ENCODE results near the gene LILRB1.

Gene LILRB1

GRCh38 chr19:54654447-54655321, 24.4 kb downstream of the LILRB1 start:
- H3K27me3 ChIP-seq (ENCODE audit: control insufficient read depth, insufficient read depth, low read length): no peaks in the 10 kb centered on the region
- no peak overlapping the region for H3K4me3 ChIP-seq (ENCODE audit: low read length)
- no peaks in the 10 kb centered on the region for H3K36me3 ChIP-seq (ENCODE audit: control insufficient read depth, insufficient read depth, low read length)
- no peaks in the 10 kb centered on the region for H3K4me1 ChIP-seq (ENCODE audit: control insufficient read depth, insufficient read depth, low read length)
- H3K9ac ChIP-seq (ENCODE audit: low read length): no peak overlapping the region
- no peak overlapping the region for H3K27ac ChIP-seq (ENCODE audit: low read depth, low read length)

- H3K4me3 ChIP-seq (ENCODE audit: low read length): no peak overlapping the region
- H3K9ac ChIP-seq (ENCODE audit: low read length): no peak overlapping the region
- no peak overlapping the region for H3K27ac ChIP-seq (ENCODE audit: low read depth, low read length)
- peaks cover under 1% of the 10 kb centered on the region for H3K27me3 ChIP-seq (ENCODE audit: control insufficient read depth, insufficient read depth, low read length)
- no peaks in the 10 kb centered on the region for H3K36me3 ChIP-seq (ENCODE audit: control insufficient read depth, insufficient read depth, low read length)
- H3K4me1 ChIP-seq (ENCODE audit: control insufficient read depth, insufficient read depth, low read length): no peaks in the 10 kb centered on the region
These were observed 29.0 kb downstream of the LILRB1 start for GRCh38 chr19:54659300-54659699.

GRCh38 chr19:54660306-54660705, 30.0 kb downstream of the LILRB1 start:
- Histone ChIP-seq H3K36me3 (ENCODE audit: control insufficient read depth, insufficient read depth, low read length) (no peaks in the 10 kb centered on the region), H3K4me1 (ENCODE audit: control insufficient read depth, insufficient read depth, low read length) (no peaks in the 10 kb centered on the region), H3K27ac (ENCODE audit: low read depth, low read length) (no peak overlapping the region), H3K4me3 (ENCODE audit: low read length) (no peak overlapping the region), H3K27me3 (ENCODE audit: control insufficient read depth, insufficient read depth, low read length) (peaks cover 3% of the 10 kb centered on the region), H3K9ac (ENCODE audit: low read length) (no peak overlapping the region)

GRCh38 chr19:54660964-54661363, 30.7 kb downstream of the LILRB1 start:
- no peaks in the 10 kb centered on the region for H3K36me3 ChIP-seq (ENCODE audit: control insufficient read depth, insufficient read depth, low read length)
- no peak overlapping the region for H3K27ac ChIP-seq (ENCODE audit: low read depth, low read length)
- peaks cover 3% of the 10 kb centered on the region for H3K27me3 ChIP-seq (ENCODE audit: control insufficient read depth, insufficient read depth, low read length)
- H3K4me3 ChIP-seq (ENCODE audit: low read length): no peak overlapping the region
- no peak overlapping the region for H3K9ac ChIP-seq (ENCODE audit: low read length)
- H3K4me1 ChIP-seq (ENCODE audit: control insufficient read depth, insufficient read depth, low read length): no peaks in the 10 kb centered on the region

GRCh38 chr19:54661846-54662481, 31.7 kb downstream of the LILRB1 start:
- Histone ChIP-seq H3K9ac (ENCODE audit: low read length) (no peak overlapping the region), H3K36me3 (ENCODE audit: control insufficient read depth, insufficient read depth, low read length) (no peaks in the 10 kb centered on the region), H3K4me3 (ENCODE audit: low read length) (no peak overlapping the region), H3K27ac (ENCODE audit: low read depth, low read length) (no peak overlapping the region), H3K4me1 (ENCODE audit: control insufficient read depth, insufficient read depth, low read length) (no peaks in the 10 kb centered on the region), H3K27me3 (ENCODE audit: control insufficient read depth, insufficient read depth, low read length) (peaks cover 3% of the 10 kb centered on the region)

GRCh38 chr19:54662730-54663129, 32.4 kb downstream of the LILRB1 start, which contains the start of gene LILRB4:
LILRB4 (plus strand) TSS chr19:54662985; CDS start chr19:54663034, 49 bp downstream.
- Histone ChIP-seq H3K4me3 (ENCODE audit: low read length) (no peak within 1 kb of the TSS), H3K9ac (ENCODE audit: low read length) (no peak within 1 kb of the TSS), H3K27ac (ENCODE audit: low read depth, low read length) (no peak within 1 kb of the TSS), H3K4me1 (ENCODE audit: control insufficient read depth, insufficient read depth, low read length) (no peaks in the 10 kb centered on the region), H3K36me3 (ENCODE audit: control insufficient read depth, insufficient read depth, low read length) (no peaks in the 10 kb centered on the region), H3K27me3 (ENCODE audit: control insufficient read depth, insufficient read depth, low read length) (peaks cover 3% of the 10 kb centered on the region)

GRCh38 chr19:54665530-54665929, 35.2 kb downstream of the LILRB1 start:
- Histone ChIP-seq H3K4me1 (ENCODE audit: control insufficient read depth, insufficient read depth, low read length) (no peaks in the 10 kb centered on the region), H3K27ac (ENCODE audit: low read depth, low read length) (no peak overlapping the region), H3K36me3 (ENCODE audit: control insufficient read depth, insufficient read depth, low read length) (no peaks in the 10 kb centered on the region), H3K27me3 (ENCODE audit: control insufficient read depth, insufficient read depth, low read length) (peaks cover 3% of the 10 kb centered on the region), H3K9ac (ENCODE audit: low read length) (no peak overlapping the region), H3K4me3 (ENCODE audit: low read length) (no peak overlapping the region)

GRCh38 chr19:54667217-54667616, 36.9 kb downstream of the LILRB1 start:
- Histone ChIP-seq H3K27me3 (ENCODE audit: control insufficient read depth, insufficient read depth, low read length) (peaks cover 3% of the 10 kb centered on the region), H3K9ac (ENCODE audit: low read length) (no peak overlapping the region), H3K36me3 (ENCODE audit: control insufficient read depth, insufficient read depth, low read length) (no peaks in the 10 kb centered on the region), H3K4me1 (ENCODE audit: control insufficient read depth, insufficient read depth, low read length) (no peaks in the 10 kb centered on the region), H3K4me3 (ENCODE audit: low read length) (no peak overlapping the region), H3K27ac (ENCODE audit: low read depth, low read length) (no peak overlapping the region)

- Histone ChIP-seq H3K9ac (ENCODE audit: low read length) (no peak overlapping the region), H3K4me3 (ENCODE audit: low read length) (no peak overlapping the region), H3K36me3 (ENCODE audit: control insufficient read depth, insufficient read depth, low read length) (no peaks in the 10 kb centered on the region), H3K27me3 (ENCODE audit: control insufficient read depth, insufficient read depth, low read length) (peaks cover 3% of the 10 kb centered on the region), H3K27ac (ENCODE audit: low read depth, low read length) (no peak overlapping the region), H3K4me1 (ENCODE audit: control insufficient read depth, insufficient read depth, low read length) (no peaks in the 10 kb centered on the region)
These were observed 38.1 kb downstream of the LILRB1 start for GRCh38 chr19:54668353-54668752.

- Histone ChIP-seq H3K27me3 (ENCODE audit: control insufficient read depth, insufficient read depth, low read length) (no peaks in the 10 kb centered on the region), H3K4me3 (ENCODE audit: low read length) (no peak overlapping the region), H3K4me1 (ENCODE audit: control insufficient read depth, insufficient read depth, low read length) (no peaks in the 10 kb centered on the region), H3K27ac (ENCODE audit: low read depth, low read length) (no peak overlapping the region), H3K36me3 (ENCODE audit: control insufficient read depth, insufficient read depth, low read length) (no peaks in the 10 kb centered on the region), H3K9ac (ENCODE audit: low read length) (no peak overlapping the region)
These were observed 40.5 kb downstream of the LILRB1 start for GRCh38 chr19:54670576-54671357.

GRCh38 chr19:54673222-54673621, 42.9 kb downstream of the LILRB1 start:
- H3K9ac ChIP-seq (ENCODE audit: low read length): no peak overlapping the region
- no peak overlapping the region for H3K27ac ChIP-seq (ENCODE audit: low read depth, low read length)
- H3K27me3 ChIP-seq (ENCODE audit: control insufficient read depth, insufficient read depth, low read length): no peaks in the 10 kb centered on the region
- no peak overlapping the region for H3K4me3 ChIP-seq (ENCODE audit: low read length)
- H3K4me1 ChIP-seq (ENCODE audit: control insufficient read depth, insufficient read depth, low read length): no peaks in the 10 kb centered on the region
- H3K36me3 ChIP-seq (ENCODE audit: control insufficient read depth, insufficient read depth, low read length): no peaks in the 10 kb centered on the region

GRCh38 chr19:54674021-54674617, 43.8 kb downstream of the LILRB1 start:
- H3K4me3 ChIP-seq (ENCODE audit: low read length): no peak overlapping the region
- H3K4me1 ChIP-seq (ENCODE audit: control insufficient read depth, insufficient read depth, low read length): no peaks in the 10 kb centered on the region
- no peak overlapping the region for H3K27ac ChIP-seq (ENCODE audit: low read depth, low read length)
- no peaks in the 10 kb centered on the region for H3K27me3 ChIP-seq (ENCODE audit: control insufficient read depth, insufficient read depth, low read length)
- no peaks in the 10 kb centered on the region for H3K36me3 ChIP-seq (ENCODE audit: control insufficient read depth, insufficient read depth, low read length)
- no peak overlapping the region for H3K9ac ChIP-seq (ENCODE audit: low read length)

All from rectal smooth muscle tissue (tissue), 1 donor.